Measurements from ENCODE around the gene POPDC3.

Gene POPDC3

GRCh38 chr6:105121981-105122380 lies 57.8 kb downstream of the POPDC3 start:
- H3K4me2 ChIP-seq (ENCODE audit: low read length), result no peak overlapping the region
- no peaks in the 10 kb centered on the region for H3K27me3 ChIP-seq (ENCODE audit: control insufficient read depth, insufficient read depth, low read length)
- H2AFZ ChIP-seq, result no peak overlapping the region
- H3K79me2 ChIP-seq, result no peaks in the 10 kb centered on the region
- H3K9ac ChIP-seq, result no peak overlapping the region
- H3K36me3 ChIP-seq (ENCODE audit: control insufficient read depth, insufficient read depth, low read length), result no peaks in the 10 kb centered on the region
- no peak overlapping the region for H3K27ac ChIP-seq
- TF ChIP-seq CTCF (IDR thresholded peaks at IDR 0.05), result no peak
- no peaks in the 10 kb centered on the region for H3K9me3 ChIP-seq (ENCODE audit: control insufficient read depth, low read length)
- H3K4me3 ChIP-seq (ENCODE audit: low read depth, low read length), result no peak overlapping the region
- no peaks in the 10 kb centered on the region for H3K4me1 ChIP-seq

DNA sequence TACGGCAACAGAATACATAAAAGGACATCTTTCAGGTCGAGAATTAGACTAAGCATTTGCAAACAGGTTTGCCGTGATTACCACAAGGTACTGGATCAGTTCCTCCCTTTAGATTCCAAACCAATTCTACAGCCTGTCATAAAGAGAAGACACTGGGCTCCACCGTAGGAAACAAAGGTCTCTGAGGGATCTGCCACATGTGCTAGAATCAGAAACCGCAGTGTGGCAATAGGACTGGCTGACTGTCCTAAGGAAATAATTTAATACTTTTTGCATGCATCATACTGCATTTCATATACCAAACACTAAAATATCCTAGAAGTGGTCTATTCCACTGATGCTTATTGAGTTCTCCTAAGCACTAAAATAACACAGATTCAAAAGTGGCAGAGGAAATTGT lies 59.2 kb downstream of the POPDC3 start:
- Histone ChIP-seq H3K4me1 (no peaks in the 10 kb centered on the region), H3K4me2 (ENCODE audit: low read length) (no peak overlapping the region), H3K27me3 (ENCODE audit: control insufficient read depth, insufficient read depth, low read length) (no peaks in the 10 kb centered on the region), H3K4me3 (ENCODE audit: low read depth, low read length) (no peak overlapping the region), H3K36me3 (ENCODE audit: control insufficient read depth, insufficient read depth, low read length) (no peaks in the 10 kb centered on the region), H2AFZ (no peak overlapping the region), H3K27ac (no peak overlapping the region), H3K9me3 (ENCODE audit: control insufficient read depth, low read length) (no peaks in the 10 kb centered on the region), H3K79me2 (no peaks in the 10 kb centered on the region), H3K9ac (no peak overlapping the region)
- TF ChIP-seq CTCF (IDR thresholded peaks at IDR 0.05), result no peak

GRCh38 chr6:105116150-105116549 lies 63.7 kb downstream of the POPDC3 start:
- no peak overlapping the region for H2AFZ ChIP-seq
- H3K4me3 ChIP-seq (ENCODE audit: low read depth, low read length), result no peak overlapping the region
- H3K4me2 ChIP-seq (ENCODE audit: low read length), result no peak overlapping the region
- H3K27me3 ChIP-seq (ENCODE audit: control insufficient read depth, insufficient read depth, low read length), result no peaks in the 10 kb centered on the region
- no peak overlapping the region for H3K9ac ChIP-seq
- no peaks in the 10 kb centered on the region for H3K36me3 ChIP-seq (ENCODE audit: control insufficient read depth, insufficient read depth, low read length)
- no peaks in the 10 kb centered on the region for H3K9me3 ChIP-seq (ENCODE audit: control insufficient read depth, low read length)
- TF ChIP-seq CTCF (IDR thresholded peaks at IDR 0.05), result no peak
- no peaks in the 10 kb centered on the region for H3K79me2 ChIP-seq
- H3K27ac ChIP-seq, result no peak overlapping the region
- no peaks in the 10 kb centered on the region for H3K4me1 ChIP-seq

DNA sequence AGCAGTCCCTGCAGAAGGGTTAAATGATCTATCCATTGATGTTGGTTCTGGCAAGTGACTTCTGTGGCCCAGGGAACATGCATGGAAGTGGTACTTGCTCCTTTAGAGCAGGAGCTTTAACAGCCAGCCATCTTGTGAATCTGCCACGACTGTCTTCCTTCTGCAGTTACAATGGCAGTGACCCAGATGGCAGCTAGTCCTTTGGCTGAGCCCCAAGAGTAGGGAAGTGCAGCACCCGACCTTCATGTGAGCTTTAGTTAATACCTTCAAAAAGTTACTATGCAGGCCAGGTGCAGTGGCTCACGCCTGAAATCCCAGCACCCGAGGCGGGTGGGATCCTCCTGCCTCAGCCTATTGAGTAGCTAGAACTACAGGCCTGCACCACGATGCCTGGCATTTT lies 66.4 kb downstream of the POPDC3 start:
- Histone ChIP-seq H3K4me3 (ENCODE audit: low read depth, low read length) (no peak overlapping the region), H3K9ac (no peak overlapping the region), H3K27ac (no peak overlapping the region), H2AFZ (no peak overlapping the region), H3K4me1 (no peaks in the 10 kb centered on the region), H3K27me3 (ENCODE audit: control insufficient read depth, insufficient read depth, low read length) (no peaks in the 10 kb centered on the region), H3K79me2 (no peaks in the 10 kb centered on the region), H3K4me2 (ENCODE audit: low read length) (no peak overlapping the region), H3K36me3 (ENCODE audit: control insufficient read depth, insufficient read depth, low read length) (no peaks in the 10 kb centered on the region), H3K9me3 (ENCODE audit: control insufficient read depth, low read length) (no peaks in the 10 kb centered on the region)
- TF ChIP-seq CTCF (IDR thresholded peaks at IDR 0.05), result no peak

DNA sequence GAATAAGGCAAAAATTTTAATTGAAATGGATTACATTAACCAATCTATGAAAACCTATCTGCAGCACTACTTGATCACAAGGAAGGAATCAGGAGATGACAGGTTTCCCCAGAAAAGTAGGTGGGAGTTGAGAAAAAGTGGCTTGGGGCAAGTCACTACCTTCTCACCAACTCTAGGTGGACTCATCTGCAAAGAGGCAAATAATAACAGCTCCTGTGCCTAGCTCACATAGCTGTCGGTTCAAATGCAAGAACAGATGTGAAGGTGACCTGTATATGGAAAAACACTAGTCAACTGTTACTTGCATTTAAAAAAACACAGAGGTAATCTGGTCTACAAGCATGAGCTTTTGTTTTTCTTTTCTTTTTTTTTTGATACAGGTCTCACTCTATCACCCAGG lies 67.2 kb downstream of the POPDC3 start:
- Histone ChIP-seq H3K79me2 (no peaks in the 10 kb centered on the region), H3K4me3 (ENCODE audit: low read depth, low read length) (no peak overlapping the region), H3K27ac (no peak overlapping the region), H3K9ac (no peak overlapping the region), H3K36me3 (ENCODE audit: control insufficient read depth, insufficient read depth, low read length) (no peaks in the 10 kb centered on the region), H3K9me3 (ENCODE audit: control insufficient read depth, low read length) (no peaks in the 10 kb centered on the region), H3K27me3 (ENCODE audit: control insufficient read depth, insufficient read depth, low read length) (no peaks in the 10 kb centered on the region), H3K4me1 (no peaks in the 10 kb centered on the region), H3K4me2 (ENCODE audit: low read length) (no peak overlapping the region), H2AFZ (no peak overlapping the region)
- no peak for TF ChIP-seq CTCF (IDR thresholded peaks at IDR 0.05)

Data from parathyroid adenoma (tissue), 2 donors.